HEK293T (cell line): ENCODE measurements around the gene PECR.

Source experiments
- CTCF ChIA-PET: fragments of 350-600 bp; formaldehyde crosslinking; extraction: SDS; loops from one replicate; lab custom pipeline; 2021; ENCODE audit warnings: antibody characterized with exemption, inconsistent platforms; lab: Yijun Ruan, JAX
- POLR2A ChIA-PET: fragments of 350-600 bp; formaldehyde crosslinking; extraction: SDS; loops from one replicate; lab custom pipeline; 2020; ENCODE audit warnings: antibody characterized with exemption, inconsistent platforms; lab: Yijun Ruan, JAX
- DNase-seq: peaks from one replicate; pipeline ENCODE4 v3.0.0; 2012; ENCODE audit warnings: mixed read lengths; ENCODE audit errors: extremely low spot score
- ARNT ChIP-seq: fragments of 450-650 bp; IDR thresholded peaks from 2 replicates; pipeline ENCODE4 v1.6.1; 2017; ENCODE audit warnings: mild to moderate bottlenecking
- BHLHE40 ChIP-seq: fragments of 450-650 bp; IDR thresholded peaks from 2 replicates; pipeline ENCODE4 v1.6.1; 2016; ENCODE audit warnings: mild to moderate bottlenecking, moderate library complexity, borderline replicate concordance
- CTBP1 ChIP-seq: fragments of 450-650 bp; IDR thresholded peaks from 2 replicates; pipeline ENCODE4 v1.6.1; 2016; ENCODE audit warnings: borderline replicate concordance
- ELF4 ChIP-seq: fragments of 450-650 bp; IDR thresholded peaks from 2 replicates; pipeline ENCODE4 v1.6.1; 2017; ENCODE audit warnings: antibody characterized with exemption
- FOXA1 ChIP-seq: fragments of 450-650 bp; IDR thresholded peaks from 2 replicates; pipeline ENCODE4 v1.6.1; 2016; ENCODE audit warnings: mild to moderate bottlenecking
- FOXK2 ChIP-seq: fragments of 450-650 bp; IDR thresholded peaks from 2 replicates; pipeline ENCODE4 v1.6.1; 2016; ENCODE audit warnings: mild to moderate bottlenecking
- FOXM1 ChIP-seq: fragments of 450-650 bp; IDR thresholded peaks from 2 replicates; pipeline ENCODE4 v1.6.1; 2017; ENCODE audit warnings: mild to moderate bottlenecking, borderline replicate concordance
- HDGF ChIP-seq: fragments of 450-650 bp; IDR thresholded peaks from 2 replicates; pipeline ENCODE4 v1.6.1; 2017; ENCODE audit warnings: antibody characterized with exemption, borderline replicate concordance
- L3MBTL2 ChIP-seq: fragments of 450-650 bp; conservative IDR thresholded peaks from 2 replicates; pipeline ENCODE4 v1.6.1; 2016; ENCODE audit warnings: mild to moderate bottlenecking
- LEF1 ChIP-seq: fragments of 450-650 bp; IDR thresholded peaks from 2 replicates; pipeline ENCODE4 v1.6.1; 2017; ENCODE audit warnings: mild to moderate bottlenecking, borderline replicate concordance
- NFRKB ChIP-seq: fragments of 450-650 bp; IDR thresholded peaks from 2 replicates; pipeline ENCODE4 v1.6.1; 2016; ENCODE audit warnings: mild to moderate bottlenecking, moderate library complexity
- PKNOX1 ChIP-seq: fragments of 450-650 bp; IDR thresholded peaks from 2 replicates; pipeline ENCODE4 v1.6.1; 2016
- SP1 ChIP-seq: fragments of 450-650 bp; IDR thresholded peaks from 2 replicates; pipeline ENCODE4 v1.6.1; 2017
- SUZ12 ChIP-seq: fragments of 450-650 bp; IDR thresholded peaks from 2 replicates; pipeline ENCODE4 v1.6.1; 2016; ENCODE audit warnings: mild to moderate bottlenecking
- TARDBP ChIP-seq: fragments of 450-650 bp; IDR thresholded peaks from 2 replicates; pipeline ENCODE4 v1.6.1; 2016
- ZNF384 ChIP-seq: fragments of 450-650 bp; IDR thresholded peaks from 2 replicates; pipeline ENCODE4 v1.6.1; 2016

The PECR gene

GRCh38 chr2:216107320-216107719 is 25.7 kb upstream of the PECR start:
- DNase-seq = no peak
- ChIA-PET CTCF (no interaction called here), POLR2A (interaction anchor here (3.2 kb wide), 2 partner anchors 13 to 26 kb away, joined by 9 to 19 read pairs; partner anchors contain the start of genes PECR and TMEM169)
- TF ChIP-seq LEF1 (no peak), ELF4 (no peak), CTBP1 (no peak), SP1 (no peak), ZNF384 (no peak), HDGF (no peak), SUZ12 (no peak), FOXM1 (no peak), FOXK2 (no peak), FOXA1 (no peak), NFRKB (no peak), L3MBTL2 (no peak), BHLHE40 (no peak), TARDBP (no peak), PKNOX1 (no peak), ARNT (no peak)

GRCh38 chr2:216104691-216105090 is 23.1 kb upstream of the PECR start:
- DNase-seq = no peak
- POLR2A ChIA-PET = no interaction called here
- CTCF ChIA-PET = interaction anchor here (0.9 kb wide), 1 partner anchor 10 kb away, joined by 3 read pairs; no protein-coding TSS in a partner anchor
- no peak for TF ChIP-seq FOXA1
- no peak for TF ChIP-seq L3MBTL2
- TF ChIP-seq PKNOX1 = no peak
- no peak for TF ChIP-seq ARNT
- TF ChIP-seq ZNF384 = no peak
- no peak for TF ChIP-seq NFRKB
- no peak for TF ChIP-seq SP1
- no peak for TF ChIP-seq SUZ12
- TF ChIP-seq TARDBP = no peak
- no peak for TF ChIP-seq FOXK2

DNA sequence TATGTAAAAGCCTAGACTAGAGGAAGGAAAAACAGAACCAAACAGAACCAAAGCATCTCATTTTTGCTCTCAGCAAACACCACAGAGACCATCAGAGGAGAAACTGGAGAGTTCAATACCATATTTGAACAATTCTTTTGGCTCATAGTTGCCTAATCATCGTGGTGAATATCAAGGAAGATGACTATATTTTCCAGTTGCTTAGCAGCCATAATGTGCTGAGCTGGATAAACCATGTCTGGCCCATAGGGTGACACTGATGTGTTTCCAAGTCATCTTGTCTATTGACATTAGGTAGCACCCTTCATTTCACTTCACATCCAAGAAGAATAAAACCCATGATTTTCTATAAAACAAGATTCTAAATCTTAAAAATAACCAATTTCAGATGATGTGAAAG is 21.6 kb upstream of the PECR start:
- TF ChIP-seq NFRKB (no peak), HDGF (no peak), LEF1 (no peak), BHLHE40 (no peak), ELF4 (no peak), ZNF384 (no peak), FOXM1 (no peak), SUZ12 (no peak), SP1 (no peak), L3MBTL2 (no peak), PKNOX1 (no peak), CTBP1 (no peak), TARDBP (no peak), FOXA1 (no peak), ARNT (no peak), FOXK2 (no peak)
- DNase-seq = no peak
- ChIA-PET POLR2A (no interaction called here), CTCF (no interaction called here)

GRCh38 chr2:216101109-216101508 is 19.5 kb upstream of the PECR start:
- no peak for DNase-seq
- ChIA-PET CTCF (no interaction called here), POLR2A (no interaction called here)
- TF ChIP-seq L3MBTL2 (no peak), FOXM1 (no peak), TARDBP (no peak), SUZ12 (no peak), FOXA1 (no peak), HDGF (no peak)

GRCh38 chr2:216098421-216099334 is 17.1 kb upstream of the PECR start:
- ChIA-PET POLR2A (no interaction called here), CTCF (no interaction called here)
- TF ChIP-seq BHLHE40 (no peak), PKNOX1 (no peak), TARDBP (no peak), SUZ12 (no peak), ARNT (no peak), NFRKB (no peak), FOXK2 (no peak), CTBP1 (no peak; the same call in 1 of the 2 replicates), ELF4 (no peak), FOXM1 (no peak), FOXA1 (no peak), L3MBTL2 (no peak), ZNF384 (no peak)
- DNase-seq = no peak
